Measurements from ENCODE around the gene SHISAL2A. TPM values are rescaled to one million over a fixed set of nuclear protein-coding genes. Genes with fewer than 3 reads are reported as not detected.

SHISAL2A gene
- total RNA-seq, 5 donors from 2014 or later (not counting 1 experiment from before 2014, with no cell fraction given): 38.4 to 80.7 (median 74.7) TPM

DNA sequence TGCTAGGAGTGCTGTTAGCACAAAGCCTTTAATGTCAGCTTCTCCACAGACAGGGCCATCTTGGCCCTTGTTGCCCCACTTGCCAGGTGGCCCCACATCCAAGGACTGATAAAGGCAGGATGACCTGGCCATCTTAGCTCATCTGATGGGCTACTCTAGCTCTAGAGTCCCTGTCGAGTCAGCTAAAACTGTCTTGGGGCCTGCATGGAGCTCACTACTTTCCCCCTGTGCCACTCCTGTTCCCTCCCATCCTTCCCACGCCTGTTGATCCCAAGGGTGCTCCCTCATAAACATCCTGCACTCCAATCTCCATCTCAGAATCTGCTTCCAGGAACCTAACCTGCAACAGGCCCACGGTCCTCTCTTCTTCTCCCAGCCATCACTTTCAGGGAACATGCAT lies 31.4 kb upstream of the SHISAL2A start:
- Mint-ChIP-seq H3K4me3 (peak overlapping the region; percentile 77 to 86 (median 84)), H3K36me3 (peaks cover 3% of the 10 kb centered on the region), H3K9me3 (no peaks in the 10 kb centered on the region), H3K27ac (peak overlapping the region; percentile 85 to 96), H3K27me3 (no peaks in the 10 kb centered on the region), H3K4me1 (peaks cover 49 to 55% (median 51%) of the 10 kb centered on the region in 3 donors)
- H3K36me3 ChIP-seq (ENCODE audit: control insufficient read depth in 2 of 2, extremely low read depth in 1 of 2, insufficient read depth in 1 of 2, low read length in 1 of 2): peaks cover 0 to 6% of the 10 kb centered on the region in 2 donors
- H3K9me3 ChIP-seq: no peaks in the 10 kb centered on the region
- DNase-seq (peak in 1 of 35 experiments; percentile 3), ATAC-seq (replicated peaks in 1 of 4) (no peak)
- peak overlapping the region; percentile 61 to 70 for H3K4me3 ChIP-seq (ENCODE audit: control insufficient read depth in 1 of 2, extremely low read depth in 1 of 2, low read length in 1 of 2)
- H3K27me3 ChIP-seq (replicated peaks in 1 of 2; ENCODE audit: control insufficient read depth in 2 of 2, extremely low read depth in 1 of 2, insufficient read depth in 2 of 2, low read length in 1 of 2): no peaks in the 10 kb centered on the region
- H3K4me1 ChIP-seq (ENCODE audit: control insufficient read depth in 1 of 2, extremely low read depth in 1 of 2, insufficient read depth in 2 of 2, low read length in 2 of 2): peaks cover 9 to 42% of the 10 kb centered on the region in 2 experiments
- CTCF ChIA-PET: interaction anchor here (0.7 to 1.0 kb wide), 3 partner anchors 32 to 178 kb away, joined by 3 read pairs; no protein-coding TSS in a partner anchor
- POLR2A ChIA-PET: interaction anchor here in 1 of 2 donors (0.5 to 1.0 kb wide), 2 partner anchors 18 to 32 kb away, joined by 3 read pairs; partner anchors contain the start of gene SHISAL2A
- WGBS (ENCODE audit: insufficient coverage): 81% methylated on average over 3 of the region's 3 CpGs
- peak overlapping the region; percentile 65 for H3K27ac ChIP-seq (ENCODE audit: low read length)

DNA sequence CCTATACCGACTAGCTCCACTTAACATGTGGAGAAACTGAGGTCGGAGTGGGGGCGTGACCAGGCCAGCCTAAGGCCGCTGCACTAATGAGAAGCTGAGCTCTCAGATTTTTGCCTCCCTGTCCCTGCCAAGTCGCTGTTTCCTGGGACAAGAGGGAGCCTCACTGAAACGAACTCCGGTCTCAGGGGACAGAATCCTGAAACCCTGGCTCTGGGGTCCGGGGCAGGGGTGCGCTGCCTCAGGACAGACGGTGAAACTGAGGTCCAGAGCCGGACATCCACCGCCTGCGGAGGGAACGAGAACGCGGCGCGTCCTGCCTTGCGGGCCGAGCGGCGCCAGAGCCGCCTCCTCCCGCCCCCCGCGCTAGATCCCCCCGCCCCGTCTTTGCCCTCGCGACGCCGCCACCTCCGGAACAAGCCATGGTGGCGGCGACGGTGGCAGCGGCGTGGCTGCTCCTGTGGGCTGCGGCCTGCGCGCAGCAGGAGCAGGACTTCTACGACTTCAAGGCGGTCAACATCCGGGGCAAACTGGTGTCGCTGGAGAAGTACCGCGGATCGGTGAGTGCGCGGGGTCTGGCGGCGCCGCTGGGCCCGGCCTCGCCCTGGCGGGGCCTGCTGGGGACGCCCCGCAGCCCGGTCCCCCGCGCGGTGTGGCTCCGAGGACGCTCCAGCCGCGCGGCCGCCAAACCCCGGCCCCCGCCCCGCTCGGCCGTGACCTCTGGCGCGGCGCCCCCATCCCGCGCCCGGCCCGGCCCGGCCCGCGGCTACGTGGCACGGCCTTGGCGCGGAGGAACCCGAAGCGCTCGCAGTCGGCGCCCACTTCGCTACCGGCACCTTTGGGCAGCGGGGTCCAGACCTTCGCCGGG lies 30.7 kb upstream of the SHISAL2A start, which contains the start of gene GPX7:
Gene GPX7 (plus strand): TSS at position 381 of the 865 bp plus-strand sequence. CDS start 39 bp downstream, at position 420.
- H3K9me3 ChIP-seq: no peaks in the 10 kb centered on the region
- H3K36me3 ChIP-seq (ENCODE audit: control insufficient read depth in 2 of 2, extremely low read depth in 1 of 2, insufficient read depth in 1 of 2, low read length in 1 of 2): peaks cover 4 to 9% of the 10 kb centered on the region in 2 donors
- WGBS (ENCODE audit: insufficient coverage): 4% methylated on average over 97 of the region's 97 CpGs
- H3K4me3 ChIP-seq (ENCODE audit: control insufficient read depth in 1 of 2, extremely low read depth in 1 of 2, low read length in 1 of 2): peak within 1 kb of the TSS; percentile 61 to 71
- peak; percentile 27 to 76 (median 55) for DNase-seq
- peak within 1 kb of the TSS; percentile 86 to 92 (median 88) for H3K4me3 Mint-ChIP-seq
- H3K4me1 Mint-ChIP-seq: peaks cover 53 to 61% (median 56%) of the 10 kb centered on the region in 3 donors
- H3K27ac Mint-ChIP-seq: peak within 1 kb of the TSS; percentile 94 to 97
- H3K36me3 Mint-ChIP-seq: peaks cover 6% of the 10 kb centered on the region
- no peaks in the 10 kb centered on the region for H3K27me3 ChIP-seq (replicated peaks in 1 of 2; ENCODE audit: control insufficient read depth in 2 of 2, extremely low read depth in 1 of 2, insufficient read depth in 2 of 2, low read length in 1 of 2)
- ChIA-PET POLR2A (interaction anchor here (0.6 to 1.0 kb wide), 2 partner anchors 31 to 51 kb away, joined by 3 read pairs; partner anchors contain the start of gene SHISAL2A (in 1 of the 2)), CTCF (interaction anchor here (0.7 to 1.0 kb wide), 3 partner anchors 32 to 179 kb away, joined by 3 read pairs; no protein-coding TSS in a partner anchor)
- H3K27ac ChIP-seq (ENCODE audit: low read length): peak within 1 kb of the TSS; percentile 71
- no peaks in the 10 kb centered on the region for H3K27me3 Mint-ChIP-seq
- ATAC-seq (replicated peaks in 1 of 4): peak; percentile 78 to 87 (median 84)
- H3K4me1 ChIP-seq (ENCODE audit: control insufficient read depth in 1 of 2, extremely low read depth in 1 of 2, insufficient read depth in 2 of 2, low read length in 2 of 2): peaks cover 9 to 42% of the 10 kb centered on the region in 2 experiments
- no peaks in the 10 kb centered on the region for H3K9me3 Mint-ChIP-seq

DNA sequence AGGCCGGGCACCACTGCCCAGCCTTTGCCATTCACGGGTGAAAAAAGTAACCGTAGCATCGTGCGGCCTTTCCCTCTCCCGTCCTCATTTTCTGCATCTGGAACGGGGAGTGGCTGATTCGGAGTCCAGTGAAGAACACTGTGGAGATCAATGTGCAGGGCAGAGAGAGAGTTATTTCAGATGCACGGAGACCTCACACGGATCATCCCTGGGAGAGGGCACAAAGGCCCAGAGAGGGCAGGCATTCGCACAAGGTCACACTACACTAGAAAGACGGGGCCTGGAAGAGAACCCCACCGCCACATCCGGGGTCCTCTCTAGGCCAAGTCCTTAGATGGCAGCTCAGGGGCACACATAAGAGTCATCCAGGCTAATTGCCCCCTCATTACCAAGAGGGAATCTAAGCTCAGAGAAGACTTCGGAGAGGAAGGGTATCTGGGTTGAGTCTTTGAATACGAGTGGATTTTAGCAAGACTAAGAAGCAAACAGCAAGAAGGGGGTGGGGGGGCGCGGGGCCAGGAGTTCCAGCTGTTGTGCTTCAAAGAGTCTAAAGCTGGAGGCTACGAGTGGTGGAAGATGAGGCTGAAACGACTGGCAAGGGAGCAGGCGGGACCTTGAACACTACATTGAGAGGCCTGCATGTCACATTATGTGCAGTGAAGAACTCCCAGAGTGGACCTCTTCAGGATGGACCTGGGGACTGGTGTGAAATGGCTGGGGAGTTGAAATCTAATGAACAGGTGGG lies 29.9 kb upstream of the SHISAL2A start:
- POLR2A ChIA-PET: interaction anchor here (0.6 to 1.2 kb wide), 5 partner anchors 28 to 198 kb away, joined by 3 to 9 read pairs (median 3); partner anchors contain the start of genes PRPF38A (in 1 of the 2), SHISAL2A (in 1 of the 2) and TUT4 (in 1 of the 2)
- no peaks in the 10 kb centered on the region for H3K27me3 ChIP-seq (replicated peaks in 1 of 2; ENCODE audit: control insufficient read depth in 2 of 2, extremely low read depth in 1 of 2, insufficient read depth in 2 of 2, low read length in 1 of 2)
- peak overlapping the region; percentile 71 for H3K27ac ChIP-seq (ENCODE audit: low read length)
- peak overlapping the region; percentile 61 to 71 for H3K4me3 ChIP-seq (ENCODE audit: control insufficient read depth in 1 of 2, extremely low read depth in 1 of 2, low read length in 1 of 2)
- Mint-ChIP-seq H3K9me3 (no peaks in the 10 kb centered on the region), H3K4me3 (peak overlapping the region; percentile 86 to 92 (median 88)), H3K4me1 (peaks cover 53 to 61% (median 56%) of the 10 kb centered on the region in 3 donors), H3K27me3 (no peaks in the 10 kb centered on the region), H3K27ac (peak overlapping the region; percentile 94 to 97), H3K36me3 (peaks cover 14% of the 10 kb centered on the region)
- peak; percentile 10 to 35 (median 28) for ATAC-seq (replicated peaks in 1 of 4)
- no peaks in the 10 kb centered on the region for H3K9me3 ChIP-seq
- CTCF ChIA-PET: interaction anchor here in 1 of 2 donors (1.1 kb wide), 1 partner anchor 50 kb away, joined by 3 read pairs; the partner anchor contains the start of gene TUT4
- DNase-seq: peak in 14 of 35 experiments; percentile 1 to 35 (median 10)
- H3K36me3 ChIP-seq (ENCODE audit: control insufficient read depth in 2 of 2, extremely low read depth in 1 of 2, insufficient read depth in 1 of 2, low read length in 1 of 2): peaks cover 9 to 11% of the 10 kb centered on the region in 2 donors
- H3K4me1 ChIP-seq (ENCODE audit: control insufficient read depth in 1 of 2, extremely low read depth in 1 of 2, insufficient read depth in 2 of 2, low read length in 2 of 2): peaks cover 9 to 42% of the 10 kb centered on the region in 2 experiments
- 36% methylated on average over 17 of the region's 21 CpGs for WGBS (ENCODE audit: insufficient coverage)

DNA sequence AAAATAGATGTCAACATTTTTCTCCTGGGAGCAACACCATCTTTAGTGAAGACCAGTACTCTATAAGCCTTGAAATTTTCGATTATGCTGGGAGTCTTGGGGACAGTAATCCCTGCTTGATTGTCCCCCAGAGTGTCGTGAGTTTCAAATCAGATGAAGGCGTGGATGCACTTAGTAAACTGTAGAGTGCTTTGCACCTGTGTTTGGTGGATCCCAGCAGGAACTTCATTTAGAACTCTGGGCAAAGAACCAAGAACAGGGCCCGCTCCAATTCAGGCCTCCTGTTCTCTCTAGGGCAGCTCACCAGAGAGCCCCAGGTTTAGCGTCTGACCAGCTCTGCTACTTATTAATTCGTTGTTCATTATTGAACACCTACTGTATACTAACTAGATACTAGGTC lies 29.3 kb upstream of the SHISAL2A start:
- WGBS (ENCODE audit: insufficient coverage): 90% methylated on average over 4 of the region's 6 CpGs
- Mint-ChIP-seq H3K4me1 (peaks cover 53 to 61% (median 56%) of the 10 kb centered on the region in 3 donors), H3K27me3 (no peaks in the 10 kb centered on the region), H3K4me3 (peak overlapping the region; percentile 86 to 92 (median 88)), H3K36me3 (peaks cover 16% of the 10 kb centered on the region), H3K27ac (peak overlapping the region; percentile 94 to 97), H3K9me3 (no peaks in the 10 kb centered on the region)
- ATAC-seq (replicated peaks in 1 of 4) (no peak), DNase-seq (peak in 2 of 35 experiments; percentile 5 to 15)
- peaks cover 9 to 16% of the 10 kb centered on the region in 2 donors for H3K36me3 ChIP-seq (ENCODE audit: control insufficient read depth in 2 of 2, extremely low read depth in 1 of 2, insufficient read depth in 1 of 2, low read length in 1 of 2)
- H3K4me3 ChIP-seq (ENCODE audit: control insufficient read depth in 1 of 2, extremely low read depth in 1 of 2, low read length in 1 of 2): peak overlapping the region in 1 of 2 donors; percentile 61
- H3K27me3 ChIP-seq (replicated peaks in 1 of 2; ENCODE audit: control insufficient read depth in 2 of 2, extremely low read depth in 1 of 2, insufficient read depth in 2 of 2, low read length in 1 of 2): no peaks in the 10 kb centered on the region
- H3K27ac ChIP-seq (ENCODE audit: low read length): peak overlapping the region; percentile 71
- H3K4me1 ChIP-seq (ENCODE audit: control insufficient read depth in 1 of 2, extremely low read depth in 1 of 2, insufficient read depth in 2 of 2, low read length in 2 of 2): peaks cover 9 to 42% of the 10 kb centered on the region in 2 experiments
- CTCF ChIA-PET: interaction anchor here in 1 of 2 donors (1.1 to 1.2 kb wide), 2 partner anchors 45 to 50 kb away, joined by 3 read pairs; partner anchors contain the start of gene TUT4
- no peaks in the 10 kb centered on the region for H3K9me3 ChIP-seq
- POLR2A ChIA-PET: interaction anchor here (0.6 to 1.2 kb wide), 4 partner anchors 27 to 199 kb away, joined by 3 to 9 read pairs (median 3); partner anchors contain the start of genes PRPF38A (in 1 of the 2), SHISAL2A (in 1 of the 2) and TUT4 (in 1 of the 2)

DNA sequence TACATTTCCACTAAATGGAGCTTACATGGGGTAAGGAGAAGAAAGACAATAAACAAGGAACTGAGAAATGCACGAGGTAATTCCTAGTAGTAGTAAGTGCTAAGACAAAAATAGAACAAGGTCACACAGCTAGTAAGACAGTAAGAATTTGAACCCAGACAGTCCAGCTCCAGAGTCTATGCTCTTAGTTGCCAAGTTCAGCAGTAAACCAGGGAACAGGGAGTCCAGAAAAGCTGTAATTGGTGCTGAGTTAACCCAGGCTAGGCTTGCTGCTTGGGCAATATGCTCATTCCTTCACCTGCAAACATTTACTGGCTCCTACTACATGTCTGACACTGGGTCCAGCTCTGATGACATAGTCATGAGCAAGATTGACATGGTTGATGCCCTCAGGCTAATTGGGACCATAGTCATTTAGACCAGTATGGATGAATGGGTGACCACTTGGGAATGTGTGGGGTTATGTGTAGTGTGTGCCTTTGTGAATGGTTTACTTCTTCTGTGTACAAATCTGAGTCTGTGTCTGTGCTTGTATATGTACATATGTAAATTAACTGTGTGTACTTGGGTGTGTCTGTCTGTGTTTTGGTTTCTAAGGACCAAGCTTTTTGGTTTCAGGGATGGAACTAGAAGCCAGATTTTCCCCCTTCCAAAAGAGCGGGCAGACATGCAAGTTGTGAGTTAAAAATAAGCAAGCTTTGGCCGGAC lies 28.8 kb upstream of the SHISAL2A start:
- WGBS (ENCODE audit: insufficient coverage): 49% methylated on average over 2 of the region's 3 CpGs
- peak overlapping the region; percentile 11 for H3K27ac ChIP-seq (ENCODE audit: low read length)
- H3K4me1 Mint-ChIP-seq: peaks cover 53 to 61% (median 56%) of the 10 kb centered on the region in 3 donors
- ChIA-PET CTCF (interaction anchor here in 1 of 2 donors (1.0 to 1.2 kb wide), 3 partner anchors 44 to 85 kb away, joined by 3 read pairs; partner anchors contain the start of gene TUT4), POLR2A (interaction anchor here (0.6 to 1.2 kb wide), 5 partner anchors 28 to 908 kb away, joined by 3 to 8 read pairs (median 3); partner anchors contain the start of genes PRPF38A (in 1 of the 2) and SHISAL2A (in 1 of the 2))
- peak in 1 of 35 experiments; percentile 2 for DNase-seq
- peaks cover 9 to 42% of the 10 kb centered on the region in 2 experiments for H3K4me1 ChIP-seq (ENCODE audit: control insufficient read depth in 1 of 2, extremely low read depth in 1 of 2, insufficient read depth in 2 of 2, low read length in 2 of 2)
- no peaks in the 10 kb centered on the region for H3K9me3 Mint-ChIP-seq
- no peaks in the 10 kb centered on the region for H3K27me3 ChIP-seq (replicated peaks in 1 of 2; ENCODE audit: control insufficient read depth in 2 of 2, extremely low read depth in 1 of 2, insufficient read depth in 2 of 2, low read length in 1 of 2)
- H3K27me3 Mint-ChIP-seq: no peaks in the 10 kb centered on the region
- H3K4me3 ChIP-seq (ENCODE audit: control insufficient read depth in 1 of 2, extremely low read depth in 1 of 2, low read length in 1 of 2): no peak overlapping the region
- peaks cover 9 to 20% of the 10 kb centered on the region in 2 donors for H3K36me3 ChIP-seq (ENCODE audit: control insufficient read depth in 2 of 2, extremely low read depth in 1 of 2, insufficient read depth in 1 of 2, low read length in 1 of 2)
- no peak for ATAC-seq (replicated peaks in 1 of 4)
- H3K36me3 Mint-ChIP-seq: peaks cover 17% of the 10 kb centered on the region
- H3K4me3 Mint-ChIP-seq: peak overlapping the region; percentile 86 to 92 (median 88)
- peak overlapping the region; percentile 94 to 97 for H3K27ac Mint-ChIP-seq
- no peaks in the 10 kb centered on the region for H3K9me3 ChIP-seq

All from T-cell (primary cell).